GM23338 (cell line): ENCODE data around the gene MRNIP. TPM values are rescaled to one million over a fixed set of nuclear protein-coding genes. Genes with fewer than 3 reads are reported as not detected.

Source experiments
- ATAC-seq: fragments of 200-7000 bp; cut with Tn5 transposase; 3 replicates; pipeline ENCODE4 v1.9.1; 2020
- DNase-seq: peaks from one replicate; pipeline ENCODE4 v3.0.0-alpha.2; 2015; ENCODE audit warnings: low spot score
- H2AFZ ChIP-seq: fragments of 200-600 bp; sonication (generic); 2 replicates; pipeline ENCODE4 v1.8.0; 2016; ENCODE audit warnings: antibody characterized with exemption, mild to moderate bottlenecking, moderate library complexity
- H3F3A ChIP-seq: fragments of 200-600 bp; sonication (generic); replicated peaks from 2 replicates; pipeline ENCODE4 v1.8.0; 2017; ENCODE audit warnings: antibody characterized with exemption, mixed run types, low read depth
- H3K27ac ChIP-seq: fragments of 200-600 bp; sonication (generic); 2 replicates; pipeline ENCODE4 v1.6.1; 2016; ENCODE audit warnings: low read depth
- H3K27me3 ChIP-seq: fragments of 200-600 bp; sonication (generic); 2 replicates; pipeline ENCODE4 v1.8.0; 2016; ENCODE audit warnings: mild to moderate bottlenecking, mixed run types, moderate library complexity; ENCODE audit not compliant: insufficient read depth
- H3K36me3 ChIP-seq: fragments of 200-600 bp; sonication (generic); 2 replicates; pipeline ENCODE4 v1.8.0; 2016; ENCODE audit warnings: mild to moderate bottlenecking; ENCODE audit not compliant: insufficient read depth
- H3K4me1 ChIP-seq: fragments of 200-600 bp; sonication (generic); 2 replicates; pipeline ENCODE4 v1.8.0; 2016; ENCODE audit warnings: mild to moderate bottlenecking, moderate library complexity; ENCODE audit not compliant: insufficient read depth
- H3K4me2 ChIP-seq: fragments of 200-600 bp; sonication (generic); 2 replicates; pipeline ENCODE4 v1.7.1; 2017; ENCODE audit warnings: mixed run types
- H3K4me3 ChIP-seq: fragments of 200-600 bp; sonication (generic); 2 replicates; pipeline ENCODE4 v1.6.1; 2016; ENCODE audit warnings: mixed run types
- H3K79me2 ChIP-seq: fragments of 200-600 bp; sonication (generic); replicated peaks from 2 replicates; pipeline ENCODE4 v1.8.0; 2017; ENCODE audit warnings: mild to moderate bottlenecking; ENCODE audit not compliant: insufficient read depth
- H3K9me2 ChIP-seq: fragments of 200-600 bp; sonication (generic); 2 replicates; pipeline ENCODE4 v1.8.0; 2017; ENCODE audit not compliant: insufficient read depth
- H4K20me1 ChIP-seq: fragments of 200-600 bp; sonication (generic); replicated peaks from 2 replicates; pipeline ENCODE4 v1.8.0; 2017; ENCODE audit warnings: mild to moderate bottlenecking; ENCODE audit not compliant: insufficient read depth
- H3K27ac Mint-ChIP-seq: 2 replicates; pipeline ENCODE4 v1.8.0; 2020; ENCODE audit warnings: inconsistent platforms, mild to moderate bottlenecking, moderate library complexity, mixed read lengths
- H3K27me3 Mint-ChIP-seq: 3 replicates; pipeline ENCODE4 v1.8.0; 2022; ENCODE audit warnings: low read depth, mild to moderate bottlenecking, moderate library complexity, mixed read lengths, inconsistent platforms; ENCODE audit not compliant: insufficient read depth, poor library complexity
- H3K36me3 Mint-ChIP-seq: 3 replicates; pipeline ENCODE4 v1.8.0; 2021; ENCODE audit warnings: low read depth, mild to moderate bottlenecking, inconsistent platforms, moderate library complexity, mixed read lengths
- H3K4me1 Mint-ChIP-seq: 3 replicates; pipeline ENCODE4 v1.8.0; 2020; ENCODE audit warnings: mild to moderate bottlenecking, inconsistent platforms, mixed read lengths
- H3K4me3 Mint-ChIP-seq: 3 replicates; pipeline ENCODE4 v1.8.0; 2021; ENCODE audit warnings: moderate library complexity, mild to moderate bottlenecking, inconsistent platforms, mixed read lengths
- H3K9me3 Mint-ChIP-seq: 3 replicates; pipeline ENCODE4 v1.8.0; 2020; ENCODE audit warnings: moderate library complexity, mild to moderate bottlenecking, inconsistent platforms, mixed read lengths
- CTCF ChIP-seq, 2 experiments: fragments of 200-600 bp in 1 of 2; sonication (generic) in 1 of 2; conservative IDR thresholded peaks; 2 replicates each; pipeline versions ENCODE4 v1.5.1 to v1.6.1; 2016 to 2017; ENCODE audit warnings: antibody characterized with exemption in 2 of 2, low read depth in 2 of 2, mild to moderate bottlenecking in 2 of 2, moderate library complexity in 1 of 2
- ETS1 ChIP-seq: IDR thresholded peaks from 2 replicates; pipeline ENCODE4 v1.6.1; 2016; ENCODE audit warnings: antibody characterized with exemption
- EZH2 ChIP-seq: fragments of 200-600 bp; sonication (generic); IDR thresholded peaks from one replicate; pipeline ENCODE4 v1.8.0; 2017; ENCODE audit warnings: antibody characterized with exemption, mild to moderate bottlenecking, low read depth; ENCODE audit not compliant: unreplicated experiment
- JUNB ChIP-seq: IDR thresholded peaks from one replicate; pipeline ENCODE4 v1.6.1; 2016; ENCODE audit warnings: antibody characterized with exemption; ENCODE audit not compliant: unreplicated experiment
- NANOG ChIP-seq: IDR thresholded peaks from 2 replicates; pipeline ENCODE4 v1.6.1; 2016; ENCODE audit warnings: antibody characterized with exemption, borderline replicate concordance
- REST ChIP-seq: IDR thresholded peaks from one replicate; pipeline ENCODE4 v1.6.1; 2018; ENCODE audit warnings: antibody characterized with exemption; ENCODE audit not compliant: unreplicated experiment
- STAT1 ChIP-seq: IDR thresholded peaks from one replicate; pipeline ENCODE4 v1.6.1; 2016; ENCODE audit warnings: antibody characterized with exemption; ENCODE audit not compliant: unreplicated experiment
- ZNF114 ChIP-seq: fragments of 250-450 bp; sonication (Bioruptor Pico); IDR thresholded peaks from 2 replicates; pipeline ENCODE4 v1.5.0; 2020; ENCODE audit warnings: mild to moderate bottlenecking, moderate library complexity
- ZNF331 ChIP-seq: fragments of 250-450 bp; sonication (Bioruptor Pico); IDR thresholded peaks from 2 replicates; pipeline ENCODE4 v1.5.0; 2020; ENCODE audit warnings: low read depth, mild to moderate bottlenecking, moderate library complexity
- polyA plus RNA-seq: library from polyadenylated mRNA; unstranded; fragments of >200 nt; fragmentation: Nextera tagmentation; extraction: Ambion mirVana; gene quantifications from 2 replicates; pipeline ENCODE4 v1.2.1, GENCODE V29; 2016
- total RNA-seq: library from RNA; depleted of rRNA; stranded (reverse); fragments of >200 nt; shearing (Covaris generic); gene quantifications from 2 replicates; pipeline ENCODE4 v1.2.3, GENCODE V29; 2014

Gene MRNIP
- total and polyA plus RNA-seq, 2 experiments from 2014 or later = 18.2 to 34.4 TPM

- TF ChIP-seq ETS1 = no peak
- TF ChIP-seq EZH2 = no peak
- no peak for TF ChIP-seq CTCF (conservative IDR thresholded peaks at IDR 0.05; ENCODE audit: low read depth in 2 of 2)
- no peak for TF ChIP-seq STAT1
Observed at GRCh38 chr5:179904463-179905160, 46.0 kb upstream of the MRNIP start (continued).

GRCh38 chr5:179902763-179903158, 44.1 kb upstream of the MRNIP start:
- no peak overlapping the region for H3K27ac Mint-ChIP-seq
- no peaks in the 10 kb centered on the region for H3K9me2 ChIP-seq
- no peak for ATAC-seq

More at GRCh38 chr5:179902763-179903158, 44.1 kb upstream of the MRNIP start:
- Histone ChIP-seq H3K4me1 (peaks cover 7% of the 10 kb centered on the region), H4K20me1 (peaks cover 3% of the 10 kb centered on the region; the same call in 1 of the 2 replicates), H3K27me3 (no peaks in the 10 kb centered on the region), H2AFZ (no peak overlapping the region), H3K36me3 (no peaks in the 10 kb centered on the region), H3K79me2 (peaks cover 10% of the 10 kb centered on the region), H3F3A (peaks cover 9% of the 10 kb centered on the region; the same call in 1 of the 2 replicates), H3K4me3 (no peak overlapping the region), H3K27ac (no peak overlapping the region), H3K4me2 (no peak overlapping the region)
- Mint-ChIP-seq H3K4me3 (no peak overlapping the region), H3K4me1 (peaks cover 2% of the 10 kb centered on the region; the same call in 1 of the 3 replicates), H3K36me3 (peaks cover 34% of the 10 kb centered on the region), H3K9me3 (no peaks in the 10 kb centered on the region), H3K27me3 (peaks cover 14% of the 10 kb centered on the region)
- no peak for DNase-seq
- TF ChIP-seq ZNF331 (no peak), JUNB (no peak), ZNF114 (no peak), CTCF (conservative IDR thresholded peaks at IDR 0.05; ENCODE audit: low read depth in 2 of 2) (no peak), REST (no peak), NANOG (no peak), STAT1 (no peak)
